NCI-H2029 treated with DMSO at 0.1 percent for 48 hours (cell line): ENCODE measurements around the gene DPP6.
"Not testable (repeated sequence)": the region's sequence is repeated elsewhere in the genome, so short reads cannot be mapped to it uniquely, and the experiment has no call there.

Source experiments
- DNase-seq: peaks from one replicate; lab custom pipeline; 2025; lab: John Stamatoyannopoulos, UW

DPP6 gene

DNA sequence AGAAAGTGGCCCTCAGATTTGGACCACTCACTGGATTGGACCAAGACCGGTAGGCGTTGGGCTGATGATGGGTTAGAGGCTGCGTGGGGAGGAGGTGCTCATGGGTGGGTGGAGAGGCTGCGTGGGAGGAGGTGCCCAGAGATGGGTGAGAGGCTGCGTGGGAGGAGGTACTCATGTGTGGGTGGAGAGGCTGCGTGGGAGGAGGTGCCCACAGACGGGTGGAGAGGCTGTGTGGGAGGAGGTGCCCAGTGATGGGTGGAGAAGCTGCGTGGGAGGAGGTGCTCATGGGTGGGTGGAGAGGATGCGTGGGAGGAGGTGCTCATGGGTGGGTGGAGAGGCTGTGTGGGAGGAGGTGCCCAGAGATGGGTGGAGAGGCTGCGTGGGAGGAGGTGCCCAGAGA, 604.4 kb downstream of the DPP6 start:
- no peak for DNase-seq

DNA sequence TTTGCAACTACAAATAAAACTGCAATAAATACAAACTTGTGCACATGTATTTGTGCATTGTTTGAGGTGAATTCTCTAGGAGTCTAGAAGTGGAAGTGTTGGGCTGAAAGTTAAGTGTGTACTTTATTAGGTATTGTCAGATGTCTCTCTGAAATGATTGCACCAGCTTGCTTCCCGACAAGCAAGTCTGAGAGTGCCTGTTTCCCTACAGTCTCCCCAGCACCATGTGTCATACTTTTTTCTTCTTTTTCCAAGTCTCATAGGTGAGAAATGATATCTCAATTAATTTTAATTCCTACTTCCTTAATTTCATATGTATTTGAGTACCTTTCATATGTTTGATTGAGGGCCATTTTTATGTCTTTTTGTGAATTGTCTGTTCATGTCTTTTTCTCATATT, 614.6 kb downstream of the DPP6 start:
- no peak for DNase-seq

DNA sequence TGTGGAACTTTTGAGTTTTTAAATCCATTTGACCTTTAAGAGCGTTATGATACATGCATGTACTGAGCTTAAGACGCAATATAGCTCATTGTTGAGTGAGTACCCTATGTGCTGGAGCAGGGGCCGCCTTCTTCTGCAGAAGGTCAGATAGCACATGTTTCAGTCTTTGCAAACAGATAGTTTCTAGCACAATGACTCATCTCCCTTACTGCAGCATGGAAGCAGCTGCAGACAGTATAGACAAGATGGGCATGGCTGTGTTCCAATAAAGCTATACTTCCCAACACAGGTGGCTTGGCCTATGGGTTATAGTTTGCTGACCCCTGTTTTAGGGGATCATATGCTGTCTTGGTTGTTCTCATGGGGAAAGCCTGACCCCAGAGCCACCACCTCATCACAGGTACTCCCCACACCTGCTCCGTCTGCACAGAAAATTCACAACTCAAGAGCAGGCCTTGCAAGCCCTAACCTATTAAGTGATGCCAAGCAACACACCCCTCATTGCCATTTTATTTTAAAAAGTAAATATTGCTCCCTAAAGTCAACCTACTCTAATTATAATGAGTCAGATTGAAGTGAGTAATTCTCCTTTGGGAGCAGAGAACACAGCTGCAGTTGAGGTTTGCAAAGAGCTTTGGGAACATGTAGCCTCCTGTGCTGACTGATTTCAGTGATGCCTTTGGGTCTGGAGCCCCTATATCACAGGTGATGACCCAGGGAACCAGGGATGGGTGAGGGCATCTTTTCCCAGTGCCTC, 620.6 kb downstream of the DPP6 start:
- no peak for DNase-seq

DNA sequence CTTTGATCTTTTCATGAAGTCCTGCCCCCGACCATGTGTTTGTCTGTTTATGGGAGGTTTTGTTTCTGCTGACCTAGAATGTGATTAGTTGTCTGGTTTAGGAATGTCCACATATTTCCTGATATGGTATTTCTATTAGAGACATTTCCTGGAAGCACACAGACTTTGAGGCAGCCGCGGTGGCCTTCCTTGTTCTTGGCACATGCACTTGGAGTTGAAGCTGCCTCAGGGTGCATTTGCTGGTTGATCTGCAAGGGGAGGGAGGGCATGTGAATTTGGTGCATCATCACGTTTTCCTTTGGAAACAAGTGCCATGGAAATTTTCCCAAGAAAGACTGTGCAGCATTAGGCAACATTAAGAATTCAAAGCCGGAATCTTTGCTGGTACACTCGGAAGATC, 622.0 kb downstream of the DPP6 start:
- DNase-seq = no peak

GRCh38 chr7:154675560-154675959, 623.4 kb downstream of the DPP6 start:
- no peak for DNase-seq

DNA sequence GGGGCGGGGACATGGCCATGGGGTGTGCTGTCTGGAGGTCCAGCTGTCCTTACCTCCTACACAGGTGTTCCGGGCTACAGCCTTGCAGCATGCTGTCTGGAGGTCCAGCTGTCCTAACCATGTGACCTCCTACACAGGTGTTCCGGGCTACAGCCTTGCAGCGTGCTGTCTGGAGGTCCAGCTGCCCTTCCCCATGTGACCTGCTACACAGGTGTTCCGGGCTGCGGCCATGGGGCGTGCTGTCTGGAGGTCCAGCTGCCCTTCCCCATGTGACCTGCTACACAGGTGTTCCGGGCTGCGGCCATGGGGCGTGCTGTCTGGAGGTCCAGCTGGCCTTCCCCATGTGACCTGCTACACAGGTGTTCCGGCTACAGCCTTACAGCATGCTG, 623.8 kb downstream of the DPP6 start:
- not testable (repeated sequence) for DNase-seq

DNA sequence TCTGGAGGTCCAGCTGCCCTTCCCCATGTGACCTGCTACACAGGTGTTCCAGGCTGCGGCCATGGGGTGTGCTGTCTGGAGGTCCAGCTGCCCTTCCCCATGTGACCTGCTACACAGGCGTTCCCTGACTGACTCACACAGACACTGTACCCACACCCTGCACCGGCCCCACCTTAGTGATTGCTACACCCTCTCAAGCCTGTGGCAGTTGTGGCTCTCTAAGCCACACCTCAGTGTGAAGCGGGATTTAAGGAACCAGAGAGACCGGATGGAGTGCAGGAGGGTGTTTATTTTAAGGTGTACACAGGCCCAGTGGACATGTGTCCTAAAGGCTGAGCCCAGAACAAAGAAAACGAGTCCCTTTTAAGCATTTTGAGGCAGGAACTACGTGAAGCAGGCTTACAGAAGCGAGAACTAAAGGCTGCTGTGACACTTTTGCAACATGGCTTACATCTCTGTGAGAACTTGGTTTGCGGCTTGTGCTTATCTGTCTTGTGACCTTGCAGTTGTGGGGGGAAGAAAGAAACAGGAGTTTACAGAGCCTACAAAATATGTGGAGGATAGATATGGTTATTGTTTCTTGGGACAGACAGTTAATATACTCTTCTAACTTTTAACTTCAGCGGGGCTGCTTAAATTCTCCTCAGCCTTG, 624.4 kb downstream of the DPP6 start:
- no peak for DNase-seq

DNA sequence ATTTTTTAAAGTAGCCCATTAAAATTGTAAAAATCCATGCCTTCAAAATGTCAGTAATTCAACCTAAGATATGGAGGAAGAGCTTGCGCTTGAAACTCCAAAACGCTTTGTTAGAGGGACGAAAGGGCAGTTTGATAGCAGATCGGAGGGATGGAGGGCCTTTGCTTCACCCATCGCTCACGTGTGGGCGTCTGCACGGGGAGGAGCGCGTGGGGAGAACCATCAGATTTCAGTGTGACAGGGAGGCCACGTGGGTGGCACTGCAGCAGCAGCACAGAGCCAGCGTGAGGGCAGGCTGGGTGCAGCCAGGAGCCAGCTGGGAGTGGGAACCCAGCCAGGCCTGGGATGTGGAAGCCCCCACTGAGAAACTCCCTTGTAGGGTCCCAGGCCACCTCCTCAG, 625.3 kb downstream of the DPP6 start:
- DNase-seq = no peak

DNA sequence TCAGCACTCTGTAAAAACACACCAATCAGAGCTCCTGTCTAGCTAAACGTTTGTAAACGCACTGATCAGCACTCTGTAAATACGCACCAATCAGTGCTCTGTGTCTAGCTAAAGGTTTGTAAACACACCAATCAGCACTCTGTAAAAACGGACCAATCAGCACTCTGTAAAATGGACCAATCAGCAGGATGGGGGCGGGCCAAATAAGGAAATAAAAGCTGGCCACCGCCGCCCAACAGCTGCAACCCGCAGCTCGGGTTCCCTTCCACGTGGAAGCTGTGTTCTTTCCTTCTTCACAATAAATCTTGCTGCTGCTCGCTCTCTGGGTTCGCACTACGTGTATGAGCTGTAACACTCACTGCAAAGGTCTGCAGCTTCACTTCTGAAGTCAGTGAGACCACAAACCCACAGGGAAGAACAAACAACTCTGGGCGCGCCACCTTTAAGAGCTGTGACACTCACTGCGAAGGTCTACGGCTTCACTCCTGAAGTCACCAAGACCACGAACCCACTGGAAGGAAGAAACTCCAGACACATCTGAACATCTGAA, 625.9 kb downstream of the DPP6 start:
- DNase-seq = not testable (repeated sequence)

- no peak for DNase-seq
Measured at GRCh38 chr7:154679379-154680053, 627.3 kb downstream of the DPP6 start.

DNA sequence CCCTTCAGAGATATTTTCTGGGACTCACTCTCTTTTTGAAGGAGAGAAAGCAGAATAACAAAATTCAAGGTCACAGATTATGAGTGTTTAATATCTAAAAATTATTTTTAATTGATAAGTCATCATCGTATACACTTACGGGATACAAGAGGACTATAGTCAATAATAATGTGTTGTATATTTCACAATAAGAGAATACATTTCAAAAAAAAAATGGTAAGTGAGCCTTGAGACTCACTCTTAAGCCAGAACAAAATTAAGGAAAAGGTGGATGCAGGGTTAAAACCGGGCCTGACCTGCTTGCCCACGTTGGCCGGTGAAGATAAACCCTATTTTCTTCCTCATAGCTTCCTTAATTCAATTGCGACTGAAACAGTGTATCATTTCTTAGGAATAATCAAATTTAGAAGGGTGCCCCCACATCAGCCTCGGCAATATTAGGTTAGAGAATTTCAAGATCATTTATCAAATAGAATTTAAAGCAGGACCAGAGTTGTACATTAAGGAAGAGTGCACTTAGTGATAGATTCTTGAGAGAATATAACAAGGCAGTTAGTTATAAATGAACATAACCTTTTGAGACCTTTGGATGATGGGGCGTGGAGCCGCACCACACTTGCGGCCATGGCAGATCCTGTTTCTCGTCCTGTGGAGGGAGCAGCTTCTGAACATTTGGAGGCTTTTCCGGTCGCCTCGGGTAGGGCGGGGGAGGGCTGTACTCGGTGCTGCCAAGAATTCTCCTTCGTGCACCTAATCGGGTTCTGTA, 628.9 kb downstream of the DPP6 start:
- no peak for DNase-seq

DNA sequence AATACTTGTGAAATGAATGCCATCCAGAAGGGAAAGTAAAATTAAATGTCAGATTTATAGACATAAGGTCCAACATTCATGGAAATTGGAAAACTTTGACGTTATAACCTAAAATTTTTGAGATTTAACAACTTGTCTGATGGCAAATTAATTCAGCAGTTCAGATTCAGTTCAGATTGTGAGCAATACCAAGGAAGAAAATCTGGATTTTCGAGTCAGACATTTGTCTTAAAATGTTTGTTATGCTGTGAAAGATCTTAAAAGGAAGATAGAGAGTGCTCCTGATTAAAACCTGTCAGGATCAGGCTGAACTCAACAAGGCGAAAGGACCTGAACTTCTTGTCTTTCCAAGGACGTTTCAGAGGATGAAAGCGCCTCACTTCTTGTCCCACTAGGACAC, 629.8 kb downstream of the DPP6 start:
- DNase-seq = no peak

GRCh38 chr7:154684666-154685563, 632.7 kb downstream of the DPP6 start:
- DNase-seq = no peak

DNA sequence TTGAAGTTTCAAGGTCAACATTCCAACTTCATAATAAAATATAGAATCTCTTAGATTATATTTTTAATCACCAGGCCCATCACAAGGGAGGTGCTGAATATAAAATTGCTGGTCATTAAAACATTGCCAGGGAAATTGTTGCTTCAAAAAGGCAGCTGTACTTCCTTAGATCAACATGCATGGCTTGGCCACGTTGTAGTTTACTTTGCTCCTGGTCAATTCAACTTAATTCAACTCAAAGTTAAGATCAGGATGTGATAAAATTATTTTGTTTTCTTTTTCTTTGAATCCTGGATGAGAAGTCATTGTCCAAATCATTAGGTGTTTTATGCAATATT, 633.3 kb downstream of the DPP6 start:
- DNase-seq = no peak

- DNase-seq = no peak
Measured at GRCh38 chr7:154686305-154686704, 634.1 kb downstream of the DPP6 start.

- DNase-seq = no peak
Measured at GRCh38 chr7:154688952-154689351, 636.8 kb downstream of the DPP6 start.

DNA sequence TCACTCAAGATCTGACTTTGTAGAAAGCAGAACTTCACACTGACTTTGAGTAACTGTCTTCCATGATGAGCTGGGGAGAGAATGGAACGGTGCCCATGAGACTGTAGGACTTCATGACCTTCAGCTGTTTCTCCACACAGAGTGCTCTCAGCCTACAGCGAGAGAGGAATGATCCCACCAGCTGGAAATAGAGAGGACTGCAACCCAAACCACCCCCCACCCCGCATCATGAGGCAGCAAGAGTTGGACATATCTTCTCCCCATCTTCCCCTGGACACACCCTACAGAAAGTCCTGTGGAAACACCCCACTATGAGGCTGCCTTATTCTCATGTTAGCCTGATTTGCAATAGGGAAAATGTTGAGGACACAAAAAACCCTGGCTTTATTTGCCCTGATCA, 638.2 kb downstream of the DPP6 start:
- no peak for DNase-seq

GRCh38 chr7:154693661-154694060, 641.5 kb downstream of the DPP6 start:
- no peak for DNase-seq

DNA sequence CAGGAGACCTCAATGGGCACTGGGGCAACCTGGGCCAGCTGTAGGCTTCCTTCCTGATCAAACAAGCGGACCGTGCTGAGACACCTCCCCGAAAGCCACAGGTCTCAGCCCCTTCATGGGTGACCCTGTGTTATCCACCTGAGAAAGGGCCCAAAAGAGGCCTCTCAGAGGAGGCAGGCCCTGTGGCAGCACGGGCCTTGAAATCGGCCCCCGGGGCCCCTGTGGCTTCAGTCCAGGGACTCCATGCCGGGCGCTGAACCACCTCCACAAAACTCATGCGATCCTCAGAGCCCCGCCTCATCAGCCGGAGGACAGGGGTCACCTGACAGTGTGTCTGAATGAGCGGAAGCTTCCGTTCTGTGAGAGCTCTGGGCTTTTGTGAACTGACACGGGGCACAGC, 643.6 kb downstream of the DPP6 start:
- no peak for DNase-seq

- no peak for DNase-seq
Measured at GRCh38 chr7:154696556-154696955, 644.4 kb downstream of the DPP6 start.

- no peak for DNase-seq
Measured at GRCh38 chr7:154698726-154699291, 646.6 kb downstream of the DPP6 start.
